K562 (cell line): ENCODE results near the gene TUBE1.

ENCODE experiments used
- CTCF ChIP-seq, 3 experiments: IDR thresholded peaks in 2 of 3; conservative IDR thresholded peaks in 1 of 3; 2 replicates each; pipeline ENCODE4 v1.5.1; 2011 to 2012; ENCODE audit warnings: low read length in 3 of 3, mild to moderate bottlenecking in 3 of 3, control low read depth in 2 of 3, improper control_type of control experiment in 1 of 3, inconsistent platforms in 1 of 3, low read depth in 1 of 3, mixed read lengths in 1 of 3, moderate library complexity in 1 of 3; ENCODE audit not compliant: insufficient read depth in 2 of 3
- ELK1 ChIP-seq: sonication (generic); formaldehyde crosslinking; IDR thresholded peaks from 2 replicates; pipeline ENCODE4 v1.8.1; 2022; ENCODE audit warnings: missing genetic modification reagents
- EZH2 ChIP-seq: IDR thresholded peaks from 2 replicates; pipeline ENCODE4 v1.6.1; 2012; ENCODE audit warnings: low read depth, mild to moderate bottlenecking, inconsistent platforms, low read length, borderline replicate concordance
- HSF4 ChIP-seq: fragments of 250-450 bp; sonication (Bioruptor Pico); IDR thresholded peaks from 2 replicates; pipeline ENCODE4 v2.1.2; 2022; ENCODE audit warnings: mild to moderate bottlenecking, moderate library complexity, borderline replicate concordance
- MAFK ChIP-seq: IDR thresholded peaks from 2 replicates; pipeline ENCODE4 v1.6.1; 2011; ENCODE audit warnings: low read length, improper control_type of control experiment
- RBBP5 ChIP-seq: fragments of 200-600 bp; sonication (generic); IDR thresholded peaks from 2 replicates; pipeline ENCODE4 v1.6.1; 2012; ENCODE audit warnings: borderline replicate concordance, mild to moderate bottlenecking, low read length, control low read depth, inconsistent platforms; ENCODE audit not compliant: insufficient read depth, poor library complexity, severe bottlenecking
- RBFOX2 ChIP-seq: fragments of 200-400 bp; formaldehyde crosslinking; IDR thresholded peaks from 2 replicates; pipeline ENCODE4 v1.6.1; 2017; ENCODE audit warnings: low read depth, mild to moderate bottlenecking, low read length, moderate library complexity
- ZFP36 ChIP-seq: fragments of 150-350 bp; IDR thresholded peaks from 2 replicates; pipeline ENCODE4 v1.6.1; 2018; ENCODE audit warnings: low read length, low read depth; ENCODE audit not compliant: partially characterized antibody
- ZNF561 ChIP-seq: fragments of 450-650 bp; formaldehyde crosslinking; conservative IDR thresholded peaks from 2 replicates; pipeline ENCODE4 v1.4.0; 2020; ENCODE audit warnings: mild to moderate bottlenecking, moderate library complexity
- TF ChIP-seq, protein P1 (sequence below): sonication (generic); formaldehyde crosslinking; IDR thresholded peaks from 2 replicates; pipeline ENCODE4 v1.8.1; 2023; ENCODE audit warnings: mild to moderate bottlenecking, missing genetic modification reagents

- TF ChIP-seq ELK1 (CRISPR knock-in tag): no peak
- TF ChIP-seq RBFOX2: no peak
- TF ChIP-seq ZFP36: no peak
- no peak for TF ChIP-seq MAFK
- no peak for TF ChIP-seq ZNF561 (CRISPR knock-in tag)
- no peak for TF ChIP-seq CTCF (IDR thresholded peaks at IDR 0.05 in 2 of 3, conservative IDR thresholded peaks at IDR 0.05 in 1 of 3; ENCODE audit: insufficient read depth in 2 of 3, low read depth in 1 of 3, low read length in 3 of 3)
- TF ChIP-seq, protein P1, sequence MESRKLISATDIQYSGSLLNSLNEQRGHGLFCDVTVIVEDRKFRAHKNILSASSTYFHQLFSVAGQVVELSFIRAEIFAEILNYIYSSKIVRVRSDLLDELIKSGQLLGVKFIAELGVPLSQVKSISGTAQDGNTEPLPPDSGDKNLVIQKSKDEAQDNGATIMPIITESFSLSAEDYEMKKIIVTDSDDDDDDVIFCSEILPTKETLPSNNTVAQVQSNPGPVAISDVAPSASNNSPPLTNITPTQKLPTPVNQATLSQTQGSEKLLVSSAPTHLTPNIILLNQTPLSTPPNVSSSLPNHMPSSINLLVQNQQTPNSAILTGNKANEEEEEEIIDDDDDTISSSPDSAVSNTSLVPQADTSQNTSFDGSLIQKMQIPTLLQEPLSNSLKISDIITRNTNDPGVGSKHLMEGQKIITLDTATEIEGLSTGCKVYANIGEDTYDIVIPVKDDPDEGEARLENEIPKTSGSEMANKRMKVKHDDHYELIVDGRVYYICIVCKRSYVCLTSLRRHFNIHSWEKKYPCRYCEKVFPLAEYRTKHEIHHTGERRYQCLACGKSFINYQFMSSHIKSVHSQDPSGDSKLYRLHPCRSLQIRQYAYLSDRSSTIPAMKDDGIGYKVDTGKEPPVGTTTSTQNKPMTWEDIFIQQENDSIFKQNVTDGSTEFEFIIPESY: no peak
- TF ChIP-seq EZH2: no peak
- no peak for TF ChIP-seq RBBP5
- TF ChIP-seq HSF4 (CRISPR knock-in tag): no peak
Measured at GRCh38 chr6:112049996-112050395, 37.3 kb downstream of the TUBE1 start.
